T-cell (primary cell): ENCODE results near the gene NUDT22. TPM values are rescaled to one million over a fixed set of nuclear protein-coding genes. Genes with fewer than 3 reads are reported as not detected.

Experiments
- ATAC-seq, 4 experiments: fragments of 200-7000 bp in 3 of 4; fragments of 150-1000 bp in 1 of 4; cut with Tn5 transposase; replicated peaks in 1 of 4; 1 replicate in 3 of 4; 2 replicates in 1 of 4; pipeline ENCODE4 v1.10.0; 2021; ENCODE audit warnings: moderate library complexity in 3 of 4, mild to moderate bottlenecking in 2 of 4, moderate number of reproducible peaks in 1 of 4
- CTCF ChIA-PET, 2 donors: fragments of 300-600 bp; sonication (Branson Sonifier 250); formaldehyde crosslinking; loops; one replicate each; lab custom pipeline; 2022; ENCODE audit warnings: antibody characterized with exemption in 2 of 2; lab: Charles Lee
- POLR2A ChIA-PET, 2 donors: fragments of 300-600 bp; sonication (Branson Sonifier 250); formaldehyde crosslinking; loops; one replicate each; lab custom pipeline; 2022; ENCODE audit warnings: antibody characterized with exemption in 2 of 2; lab: Charles Lee
- DNase-seq, 35 experiments: peaks; one replicate each; pipeline versions ENCODE4 v3.0.0 to v3.0.0-alpha.2; 2013 to 2023
- H3K27ac ChIP-seq: one replicate; pipeline ENCODE4 v1.5.1; 2013; ENCODE audit warnings: low read length
- H3K27me3 ChIP-seq, 2 experiments: replicated peaks in 1 of 2; 1 replicate in 1 of 2; 2 replicates in 1 of 2; pipeline versions ENCODE4 v1.6.1 to v1.7.0; 2013; ENCODE audit warnings: low read length in 1 of 2, mixed read lengths in 1 of 2; ENCODE audit not compliant: control insufficient read depth in 2 of 2, insufficient read depth in 2 of 2; ENCODE audit errors: extremely low read depth in 1 of 2
- H3K36me3 ChIP-seq, 2 donors: 1 replicate in 1 of 2; 2 replicates in 1 of 2; pipeline versions ENCODE4 v1.6.1 to v1.7.0; 2013; ENCODE audit warnings: low read length in 1 of 2; ENCODE audit not compliant: control insufficient read depth in 2 of 2, insufficient read depth in 1 of 2; ENCODE audit errors: extremely low read depth in 1 of 2
- H3K4me1 ChIP-seq, 2 experiments: 1 replicate in 1 of 2; 2 replicates in 1 of 2; pipeline versions ENCODE4 v1.6.1 to v1.7.0; 2013; ENCODE audit warnings: low read length in 2 of 2, mixed read lengths in 1 of 2; ENCODE audit not compliant: insufficient read depth in 2 of 2, control insufficient read depth in 1 of 2; ENCODE audit errors: extremely low read depth in 1 of 2
- H3K4me3 ChIP-seq, 2 donors: 1 replicate in 1 of 2; 2 replicates in 1 of 2; pipeline versions ENCODE4 v1.5.1 to v1.7.0; 2013; ENCODE audit warnings: mild to moderate bottlenecking in 2 of 2, low read length in 1 of 2, moderate library complexity in 1 of 2; ENCODE audit not compliant: control insufficient read depth in 1 of 2; ENCODE audit errors: extremely low read depth in 1 of 2
- H3K9me3 ChIP-seq: 2 replicates; pipeline ENCODE4 v1.7.0; 2013
- H3K27ac Mint-ChIP-seq, 2 donors: one replicate each; pipeline ENCODE4 v1.8.0; 2020 to 2021; ENCODE audit warnings: mild to moderate bottlenecking in 2 of 2, mixed read lengths in 2 of 2
- H3K27me3 Mint-ChIP-seq, 2 donors: one replicate each; pipeline ENCODE4 v1.8.0; 2021 to 2022; ENCODE audit warnings: mixed read lengths in 2 of 2
- H3K36me3 Mint-ChIP-seq: one replicate; pipeline ENCODE4 v1.8.0; 2021; ENCODE audit warnings: mixed read lengths
- H3K4me1 Mint-ChIP-seq, 3 donors: one replicate each; pipeline ENCODE4 v1.8.0; 2020 to 2022; ENCODE audit warnings: mixed read lengths in 3 of 3, mild to moderate bottlenecking in 1 of 3
- H3K4me3 Mint-ChIP-seq, 3 donors: one replicate each; pipeline ENCODE4 v1.8.0; 2020 to 2022; ENCODE audit warnings: mild to moderate bottlenecking in 3 of 3, mixed read lengths in 3 of 3, moderate library complexity in 3 of 3
- H3K9me3 Mint-ChIP-seq, 3 donors: one replicate each; pipeline ENCODE4 v1.8.0; 2020 to 2022; ENCODE audit warnings: mixed read lengths in 3 of 3
- WGBS: methylation state at CpG from one replicate; pipeline ENCODE4 v1.1.5; 2013; ENCODE audit warnings: missing lambda C conversion rate; ENCODE audit not compliant: insufficient coverage; 5-methylcytosine and 5-hydroxymethylcytosine counted together
- total RNA-seq, 35 experiments: library from RNA in 6 of 35; stranded (reverse) in 6 of 35; fragments of 120-200 nt in 1 of 35; gene quantifications; one replicate each; pipeline versions ENCODE4 v1.2.1 to v1.2.4 and lab custom pipeline; 2013 to 2026

The NUDT22 gene
- total RNA-seq, 5 donors from 2014 or later (not counting 1 experiment from before 2014, with no cell fraction given), result 49.7 to 108 (median 97.5) TPM

- DNase-seq (no peak), ATAC-seq (no peak)
- ChIA-PET CTCF (interaction anchor here (0.7 to 1.0 kb wide), 3 partner anchors 16 to 25 kb away, joined by 3 read pairs; partner anchors contain the start of gene FERMT3 (in 2 of the 2)), POLR2A (interaction anchor here (0.5 to 0.6 kb wide), 4 partner anchors 12 to 102 kb away, joined by 3 to 6 read pairs (median 4); no protein-coding TSS in a partner anchor)
- Mint-ChIP-seq H3K36me3 (peaks cover 9% of the 10 kb centered on the region), H3K27me3 (no peaks in the 10 kb centered on the region), H3K9me3 (no peaks in the 10 kb centered on the region), H3K4me1 (peaks cover 21 to 32% (median 22%) of the 10 kb centered on the region in 3 donors), H3K27ac (peak overlapping the region in 1 of 2 donors; percentile 34), H3K4me3 (no peak overlapping the region)
- H3K27ac ChIP-seq, result no peak overlapping the region
- 91% methylated on average over 11 of the region's 24 CpGs for WGBS
- H3K9me3 ChIP-seq, result no peaks in the 10 kb centered on the region
- H3K4me3 ChIP-seq, result no peak overlapping the region
- H3K4me1 ChIP-seq, result peaks cover 8 to 50% of the 10 kb centered on the region in 2 experiments
- no peaks in the 10 kb centered on the region for H3K27me3 ChIP-seq
- H3K36me3 ChIP-seq, result peaks cover 13 to 48% of the 10 kb centered on the region in 2 donors
Measured at GRCh38 chr11:64223001-64223651, 2.9 kb upstream of the NUDT22 start.

GRCh38 chr11:64224151-64224890, 1.8 kb upstream of the NUDT22 start:
- ChIA-PET POLR2A (interaction anchor here in 1 of 2 donors (0.5 kb wide), 1 partner anchor 11 kb away, joined by 3 read pairs; no protein-coding TSS in a partner anchor), CTCF (interaction anchor here in 1 of 2 donors (1.0 kb wide), 1 partner anchor 18 kb away, joined by 3 read pairs; the partner anchor contains the start of gene FERMT3)
- H3K9me3 ChIP-seq, result no peaks in the 10 kb centered on the region
- H3K36me3 Mint-ChIP-seq, result peaks cover 5% of the 10 kb centered on the region
- H3K27ac ChIP-seq, result no peak overlapping the region
- peaks cover 25 to 36% (median 29%) of the 10 kb centered on the region in 3 donors for H3K4me1 Mint-ChIP-seq
- H3K4me3 Mint-ChIP-seq, result peak overlapping the region; percentile 80 to 92 (median 86)
- ATAC-seq (no peak), DNase-seq (no peak)
- H3K9me3 Mint-ChIP-seq, result no peaks in the 10 kb centered on the region
- H3K4me3 ChIP-seq, result no peak overlapping the region
- peak overlapping the region; percentile 23 to 66 for H3K27ac Mint-ChIP-seq
- H3K27me3 Mint-ChIP-seq, result no peaks in the 10 kb centered on the region
- 96% methylated on average over 14 of the region's 17 CpGs for WGBS
- H3K27me3 ChIP-seq, result no peaks in the 10 kb centered on the region
- peaks cover 10 to 56% of the 10 kb centered on the region in 2 experiments for H3K4me1 ChIP-seq
- H3K36me3 ChIP-seq, result peaks cover 14 to 36% of the 10 kb centered on the region in 2 donors

GRCh38 chr11:64224891-64225607, 1.0 kb upstream of the NUDT22 start:
- no peaks in the 10 kb centered on the region for H3K27me3 Mint-ChIP-seq
- peaks cover 15 to 57% of the 10 kb centered on the region in 2 experiments for H3K4me1 ChIP-seq
- 75% methylated on average over 15 of the region's 22 CpGs for WGBS
- POLR2A ChIA-PET, result no interaction called here
- H3K27ac ChIP-seq, result peak overlapping the region; percentile 68
- H3K27me3 ChIP-seq, result no peaks in the 10 kb centered on the region
- DNase-seq, result no peak
- H3K4me3 Mint-ChIP-seq, result peak overlapping the region; percentile 80 to 92 (median 86)
- H3K36me3 ChIP-seq, result peaks cover 16 to 29% of the 10 kb centered on the region in 2 donors
- H3K9me3 ChIP-seq, result no peaks in the 10 kb centered on the region
- peaks cover 4% of the 10 kb centered on the region for H3K36me3 Mint-ChIP-seq
- peak overlapping the region; percentile 78 to 96 for H3K4me3 ChIP-seq
- H3K4me1 Mint-ChIP-seq, result peaks cover 32 to 42% (median 36%) of the 10 kb centered on the region in 3 donors
- CTCF ChIA-PET, result interaction anchor here in 1 of 2 donors (1.0 kb wide), 1 partner anchor 17 kb away, joined by 3 read pairs; no protein-coding TSS in a partner anchor
- H3K9me3 Mint-ChIP-seq, result no peaks in the 10 kb centered on the region
- no peak for ATAC-seq
- peak overlapping the region; percentile 74 to 84 for H3K27ac Mint-ChIP-seq

GRCh38 chr11:64226507-64227051, 505 bp downstream of the NUDT22 start:
- Mint-ChIP-seq H3K9me3 (no peaks in the 10 kb centered on the region), H3K36me3 (no peaks in the 10 kb centered on the region), H3K27ac (peak overlapping the region; percentile 84 to 88), H3K4me1 (peaks cover 35 to 48% (median 41%) of the 10 kb centered on the region in 3 donors), H3K27me3 (no peaks in the 10 kb centered on the region), H3K4me3 (peak overlapping the region; percentile 80 to 92 (median 86))
- ATAC-seq (peak; percentile 31 to 46 (median 40)), DNase-seq (peak in 26 of 35 experiments; percentile 28 to 69 (median 44))
- peak overlapping the region; percentile 78 to 96 for H3K4me3 ChIP-seq
- peak overlapping the region; percentile 76 for H3K27ac ChIP-seq
- no peaks in the 10 kb centered on the region for H3K27me3 ChIP-seq
- H3K36me3 ChIP-seq, result peaks cover 11 to 15% of the 10 kb centered on the region in 2 donors
- WGBS, result under 1% methylated on average over 26 of the region's 26 CpGs
- H3K9me3 ChIP-seq, result no peaks in the 10 kb centered on the region
- ChIA-PET CTCF (interaction anchor here (0.5 to 1.6 kb wide), 6 partner anchors 12 to 91 kb away, joined by 3 to 9 read pairs (median 4); partner anchors contain the start of genes FERMT3 (in 1 of the 2), PRDX5 (in 1 of the 2) and TRMT112 (in 1 of the 2)), POLR2A (interaction anchor here in 1 of 2 donors (0.5 kb wide), 1 partner anchor 46 kb away, joined by 4 read pairs; no protein-coding TSS in a partner anchor)
- H3K4me1 ChIP-seq, result peaks cover 18 to 70% of the 10 kb centered on the region in 2 experiments

GRCh38 chr11:64227405-64227956, 1.4 kb downstream of the NUDT22 start:
- Histone ChIP-seq H3K9me3 (no peaks in the 10 kb centered on the region), H3K36me3 (peaks cover 11% of the 10 kb centered on the region in 2 donors), H3K27me3 (no peaks in the 10 kb centered on the region), H3K4me1 (peaks cover 18 to 74% of the 10 kb centered on the region in 2 experiments), H3K27ac (peak overlapping the region; percentile 76), H3K4me3 (peak overlapping the region; percentile 78 to 96)
- Mint-ChIP-seq H3K9me3 (no peaks in the 10 kb centered on the region), H3K27ac (peak overlapping the region; percentile 84 to 88), H3K4me3 (peak overlapping the region; percentile 80 to 92 (median 86)), H3K36me3 (no peaks in the 10 kb centered on the region), H3K27me3 (no peaks in the 10 kb centered on the region), H3K4me1 (peaks cover 43 to 56% (median 49%) of the 10 kb centered on the region in 3 donors)
- DNase-seq (no peak), ATAC-seq (no peak)
- ChIA-PET CTCF (interaction anchor here (1.4 to 1.6 kb wide), 2 partner anchors 21 to 74 kb away, joined by 3 to 4 read pairs; partner anchors contain the start of gene FERMT3 (in 1 of the 2)), POLR2A (no interaction called here)
- whole genome bisulfite sequencing, result 100% methylated on average over 1 of the region's 3 CpGs
